ENCODE measurements around the gene EVX2. TPM values are rescaled to one million over a fixed set of nuclear protein-coding genes. Genes with fewer than 3 reads are reported as not detected.

EVX2 gene
- total and polyA plus RNA-seq, 4 donors, result not detected

- TF ChIP-seq SP1 (IDR thresholded peaks at IDR 0.05) (no peak), FOXA2 (IDR thresholded peaks at IDR 0.05) (no peak), JUND (IDR thresholded peaks at IDR 0.05) (no peak), HNF4A (conservative IDR thresholded peaks at IDR 0.05) (no peak), RAD21 (IDR thresholded peaks at IDR 0.05) (no peak), GABPA (IDR thresholded peaks at IDR 0.05 in 1 of 2, conservative IDR thresholded peaks at IDR 0.05 in 1 of 2) (no peak), HNF4G (IDR thresholded peaks at IDR 0.05) (no peak), ATF3 (IDR thresholded peaks at IDR 0.05) (no peak)
Measured at GRCh38 chr2:176074919-176075425, 8.8 kb downstream of the EVX2 start (continued).

- no peak overlapping the region for H3K4me3 ChIP-seq (ENCODE audit: low read depth in 1 of 3, low read length in 3 of 3)
- no peak overlapping the region for H3K9ac ChIP-seq (ENCODE audit: low read depth in 1 of 2, low read length in 2 of 2)
- no peaks in the 10 kb centered on the region for H3K9me3 ChIP-seq (ENCODE audit: control insufficient read depth in 4 of 4, low read length in 3 of 4)
- H3K4me1 ChIP-seq (ENCODE audit: control insufficient read depth in 4 of 4, insufficient read depth in 4 of 4, low read length in 3 of 4), result peaks cover under 1 to 6% (median 4%) of the 10 kb centered on the region in 4 donors
- H3K36me3 ChIP-seq (ENCODE audit: control insufficient read depth in 4 of 4, insufficient read depth in 3 of 4, low read depth in 1 of 4, low read length in 3 of 4), result no peaks in the 10 kb centered on the region
- no peak for TF ChIP-seq REST (IDR thresholded peaks at IDR 0.05)
- TF ChIP-seq FOXA1 (IDR thresholded peaks at IDR 0.05), result no peak
- TF ChIP-seq NR2F2 (IDR thresholded peaks at IDR 0.05), result no peak
- no peak for TF ChIP-seq FOXA2 (IDR thresholded peaks at IDR 0.05)
- no peak for TF ChIP-seq GABPA (IDR thresholded peaks at IDR 0.05 in 1 of 2, conservative IDR thresholded peaks at IDR 0.05 in 1 of 2)
- no peak for TF ChIP-seq CTCF (IDR thresholded peaks at IDR 0.05; ENCODE audit: low read depth, low read length, missing input control)
- TF ChIP-seq ZBTB33 (IDR thresholded peaks at IDR 0.05), result no peak
- no peak for TF ChIP-seq HNF4A (conservative IDR thresholded peaks at IDR 0.05)
- TF ChIP-seq SP1 (IDR thresholded peaks at IDR 0.05), result no peak
- TF ChIP-seq YY1 (IDR thresholded peaks at IDR 0.05), result no peak
- TF ChIP-seq MAX (IDR thresholded peaks at IDR 0.05), result no peak
- peaks cover 4 to 54% (median 30%) of the 10 kb centered on the region in 4 donors for H3K27me3 ChIP-seq (ENCODE audit: control insufficient read depth in 4 of 4, insufficient read depth in 4 of 4, low read length in 3 of 4)
- H3K27ac ChIP-seq (ENCODE audit: low read depth in 1 of 2, low read length in 2 of 2), result no peak overlapping the region
- 5% methylated on average over 29 of the region's 29 CpGs for WGBS
- DNase-seq (ENCODE audit: low spot score), result no peak
Measured at GRCh38 chr2:176072951-176073904, 10.5 kb downstream of the EVX2 start.

All from liver (tissue), 9 donors.